ES-I3 (cell line): Measurements from ENCODE around the gene CYSTM1.

Experiments
- H3K36me3 ChIP-seq: 2 replicates; pipeline ENCODE4 v1.6.1; 2013; ENCODE audit warnings: mild to moderate bottlenecking, low read length, control low read depth, moderate library complexity; ENCODE audit not compliant: insufficient read depth
- H3K4me1 ChIP-seq: 2 replicates; pipeline ENCODE4 v1.6.1; 2013; ENCODE audit warnings: mild to moderate bottlenecking, control low read depth, low read length; ENCODE audit not compliant: insufficient read depth
- H3K9ac ChIP-seq: 2 replicates; pipeline ENCODE4 v1.6.1; 2013; ENCODE audit warnings: low read depth, mild to moderate bottlenecking, low read length, moderate library complexity
- H3K9me3 ChIP-seq: 2 replicates; pipeline ENCODE4 v1.6.1; 2013; ENCODE audit warnings: mild to moderate bottlenecking, low read length, moderate library complexity; ENCODE audit not compliant: control insufficient read depth, insufficient read depth

The CYSTM1 gene

GRCh38 chr5:140266471-140267200 lies 91.6 kb downstream of the CYSTM1 start:
- Histone ChIP-seq H3K9me3 (no peaks in the 10 kb centered on the region), H3K9ac (no peak overlapping the region), H3K36me3 (no peaks in the 10 kb centered on the region), H3K4me1 (peaks cover 10% of the 10 kb centered on the region; the same call in 1 of the 2 replicates)

DNA sequence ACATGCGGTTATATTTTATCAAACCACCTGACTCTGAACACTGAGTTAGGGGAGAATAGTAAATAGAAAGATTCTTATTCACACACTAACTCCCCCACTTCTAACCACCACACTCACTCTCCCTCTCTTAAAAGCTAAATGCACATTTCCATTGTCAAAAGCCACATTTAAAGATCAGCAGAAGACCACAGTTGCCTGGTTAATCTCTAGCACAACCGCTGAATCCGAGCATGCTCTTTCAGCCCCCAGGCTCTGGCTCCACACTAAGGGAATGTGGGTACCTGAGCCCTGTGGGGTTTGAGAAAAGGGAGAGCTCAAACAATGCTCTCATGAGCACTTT lies 92.2 kb downstream of the CYSTM1 start:
- Histone ChIP-seq H3K9me3 (no peaks in the 10 kb centered on the region), H3K36me3 (no peaks in the 10 kb centered on the region), H3K9ac (no peak overlapping the region), H3K4me1 (peaks cover 5% of the 10 kb centered on the region; the same call in 1 of the 2 replicates)

- Histone ChIP-seq H3K9ac (no peak overlapping the region; the same call in 1 of the 2 replicates), H3K4me1 (peaks cover 5% of the 10 kb centered on the region; the same call in 1 of the 2 replicates), H3K36me3 (no peaks in the 10 kb centered on the region), H3K9me3 (no peaks in the 10 kb centered on the region)
Measured at GRCh38 chr5:140267559-140268018, 92.6 kb downstream of the CYSTM1 start.

- H3K36me3 ChIP-seq: no peaks in the 10 kb centered on the region
- no peaks in the 10 kb centered on the region for H3K9me3 ChIP-seq
- peaks cover 5% of the 10 kb centered on the region; the same call in 1 of the 2 replicates for H3K4me1 ChIP-seq
- no peak overlapping the region for H3K9ac ChIP-seq
Measured at GRCh38 chr5:140270008-140270407, 95.0 kb downstream of the CYSTM1 start.

- Histone ChIP-seq H3K9me3 (no peaks in the 10 kb centered on the region), H3K4me1 (no peaks in the 10 kb centered on the region), H3K9ac (no peak overlapping the region), H3K36me3 (no peaks in the 10 kb centered on the region)
Measured at GRCh38 chr5:140273401-140273877, 98.5 kb downstream of the CYSTM1 start.

GRCh38 chr5:140275837-140276236 lies 100.8 kb downstream of the CYSTM1 start:
- no peaks in the 10 kb centered on the region for H3K4me1 ChIP-seq
- H3K9ac ChIP-seq: no peak overlapping the region
- no peaks in the 10 kb centered on the region; the same call in 1 of the 2 replicates for H3K36me3 ChIP-seq
- H3K9me3 ChIP-seq: no peaks in the 10 kb centered on the region

DNA sequence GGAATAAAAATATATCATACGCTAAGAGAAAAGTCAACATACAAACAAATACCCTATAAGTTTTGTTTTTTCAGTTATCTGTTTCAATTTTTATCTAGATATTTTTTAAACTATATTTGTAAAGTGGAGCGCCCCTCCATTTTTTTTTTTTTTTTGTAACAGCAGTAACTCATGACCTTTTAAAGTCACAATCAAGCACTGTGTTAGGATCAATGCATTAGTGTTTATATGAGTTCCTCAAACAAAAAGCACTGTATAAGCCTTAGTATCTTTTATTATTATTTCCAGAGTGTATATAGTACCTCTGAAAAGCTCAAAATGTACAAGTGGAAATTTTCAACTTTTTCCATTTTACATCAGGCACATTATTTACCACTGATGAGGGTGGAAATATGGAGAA lies 107.3 kb downstream of the CYSTM1 start:
- no peaks in the 10 kb centered on the region; the same call in 1 of the 2 replicates for H3K36me3 ChIP-seq
- H3K4me1 ChIP-seq: no peaks in the 10 kb centered on the region
- H3K9me3 ChIP-seq: no peaks in the 10 kb centered on the region
- H3K9ac ChIP-seq: no peak overlapping the region

GRCh38 chr5:140284013-140284412 lies 109.0 kb downstream of the CYSTM1 start:
- Histone ChIP-seq H3K9ac (no peak overlapping the region), H3K9me3 (no peaks in the 10 kb centered on the region), H3K4me1 (no peaks in the 10 kb centered on the region), H3K36me3 (no peaks in the 10 kb centered on the region; the same call in 1 of the 2 replicates)

DNA sequence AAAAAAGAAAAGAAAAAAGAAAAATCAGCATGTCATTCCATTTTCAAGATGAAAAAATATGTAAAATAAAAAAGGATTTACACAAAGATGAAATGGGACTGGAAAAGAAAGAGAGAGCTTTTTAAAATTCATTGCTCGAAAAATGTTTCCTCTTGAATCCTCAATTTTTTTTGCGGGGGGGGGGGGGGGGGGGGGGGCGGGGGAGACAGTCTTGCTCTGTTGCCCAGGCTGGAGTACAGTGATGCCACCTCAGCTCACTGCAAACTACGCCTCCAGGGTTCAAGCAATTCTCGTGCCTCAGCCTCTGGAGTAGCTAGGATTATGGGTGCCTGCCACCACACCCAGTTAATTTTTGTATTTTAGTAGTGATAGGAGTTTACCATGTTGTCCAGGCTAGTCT lies 111.4 kb downstream of the CYSTM1 start:
- Histone ChIP-seq H3K9me3 (no peaks in the 10 kb centered on the region), H3K9ac (no peak overlapping the region), H3K36me3 (no peaks in the 10 kb centered on the region), H3K4me1 (no peaks in the 10 kb centered on the region)

DNA sequence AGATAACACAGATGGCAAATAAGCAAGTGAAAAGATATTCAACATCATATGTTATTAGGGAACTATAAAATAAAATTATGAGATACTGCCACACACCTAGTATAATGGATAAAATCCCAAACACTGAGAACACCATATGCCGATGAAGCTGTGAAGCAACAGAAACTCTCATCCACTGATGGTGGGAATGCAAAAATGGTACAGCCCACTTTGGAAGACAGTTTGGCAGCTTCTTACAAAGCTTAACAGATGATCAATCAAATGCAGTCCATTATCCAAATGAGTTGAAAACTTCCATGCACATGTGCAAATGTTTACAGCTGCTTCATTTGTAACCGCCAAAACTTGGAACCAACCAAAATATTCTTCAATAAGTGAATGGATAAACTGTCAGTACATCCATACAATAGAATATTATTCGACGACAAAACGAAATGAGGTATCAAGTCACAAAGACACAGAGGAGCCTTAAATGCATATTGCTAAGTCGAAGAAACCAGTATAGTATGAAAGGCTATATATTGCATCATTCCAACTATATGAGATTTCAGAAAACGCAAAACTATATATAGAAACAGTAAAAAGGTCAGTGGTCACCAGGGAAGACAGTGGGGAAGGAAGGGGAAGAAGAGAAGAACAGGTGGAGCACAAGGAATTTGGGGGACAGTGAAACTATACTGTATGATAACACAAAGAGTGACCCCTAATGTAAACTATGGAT lies 113.0 kb downstream of the CYSTM1 start:
- Histone ChIP-seq H3K9me3 (no peaks in the 10 kb centered on the region), H3K4me1 (0 out of 2 replicates have a peak, but pooled peaks cover 1% of the 10 kb centered on the region), H3K9ac (no peak overlapping the region), H3K36me3 (no peaks in the 10 kb centered on the region)

- Histone ChIP-seq H3K4me1 (peaks cover 31% of the 10 kb centered on the region), H3K9ac (no peak overlapping the region), H3K9me3 (no peaks in the 10 kb centered on the region), H3K36me3 (no peaks in the 10 kb centered on the region)
Measured at GRCh38 chr5:140292212-140293036, 117.4 kb downstream of the CYSTM1 start.
